Progenitor cell of endocrine pancreas (in vitro differentiated cells): ENCODE measurements around the gene TSHB. TPM values are rescaled to one million over a fixed set of nuclear protein-coding genes. Genes with fewer than 3 reads are reported as not detected.

ENCODE experiments used
- DNase-seq: peaks from one replicate; pipeline ENCODE4 v3.0.0; 2021; ENCODE audit warnings: low spot score; ENCODE audit not compliant: unreplicated experiment
- H3K27ac Mint-ChIP-seq: 2 replicates; pipeline ENCODE4 v1.8.0; 2021; ENCODE audit warnings: mild to moderate bottlenecking, moderate library complexity, mixed read lengths
- H3K27me3 Mint-ChIP-seq: 2 replicates; pipeline ENCODE4 v1.8.0; 2021; ENCODE audit warnings: mixed read lengths
- H3K36me3 Mint-ChIP-seq: 2 replicates; pipeline ENCODE4 v1.8.0; 2022; ENCODE audit warnings: mixed read lengths; ENCODE audit not compliant: insufficient read depth
- H3K4me1 Mint-ChIP-seq: 2 replicates; pipeline ENCODE4 v1.8.0; 2021; ENCODE audit warnings: low read depth, mixed read lengths
- H3K4me3 Mint-ChIP-seq: 2 replicates; pipeline ENCODE4 v1.8.0; 2021; ENCODE audit warnings: low read depth, mild to moderate bottlenecking, moderate library complexity, mixed read lengths
- H3K9me3 Mint-ChIP-seq: 2 replicates; pipeline ENCODE4 v1.8.0; 2021; ENCODE audit warnings: low read depth, mixed read lengths
- long read RNA-seq: library from polyadenylated mRNA; unstranded; transcript quantifications from one replicate; pipeline ENCODE4 v2.0.0, GENCODE V29; 2020
- total RNA-seq: library from RNA; stranded (reverse); gene quantifications from 2 replicates; pipeline ENCODE4 v1.2.1, GENCODE V29; 2021
- TF ChIP-seq, protein P1 (sequence below): fragments of 200-600 bp; sonication (generic); IDR thresholded peaks from one replicate; pipeline ENCODE4 v1.5.0; 2021; ENCODE audit warnings: antibody characterized with exemption, mild to moderate bottlenecking; ENCODE audit not compliant: unreplicated experiment

TSHB gene
- not detected in 2 replicates for total RNA-seq
- long read RNA-seq, result 0 reads

GRCh38 chr1:115029526-115029925 lies at the start of gene TSHB:
TSS of gene TSHB (plus strand) at chr1:115029826. CDS start at chr1:115033363, 3,537 bp downstream.
- H3K27ac Mint-ChIP-seq, result no peak within 1 kb of the TSS
- no peak within 1 kb of the TSS for H3K4me3 Mint-ChIP-seq
- peaks cover 3% of the 10 kb centered on the region for H3K9me3 Mint-ChIP-seq
- TF ChIP-seq, protein P1, sequence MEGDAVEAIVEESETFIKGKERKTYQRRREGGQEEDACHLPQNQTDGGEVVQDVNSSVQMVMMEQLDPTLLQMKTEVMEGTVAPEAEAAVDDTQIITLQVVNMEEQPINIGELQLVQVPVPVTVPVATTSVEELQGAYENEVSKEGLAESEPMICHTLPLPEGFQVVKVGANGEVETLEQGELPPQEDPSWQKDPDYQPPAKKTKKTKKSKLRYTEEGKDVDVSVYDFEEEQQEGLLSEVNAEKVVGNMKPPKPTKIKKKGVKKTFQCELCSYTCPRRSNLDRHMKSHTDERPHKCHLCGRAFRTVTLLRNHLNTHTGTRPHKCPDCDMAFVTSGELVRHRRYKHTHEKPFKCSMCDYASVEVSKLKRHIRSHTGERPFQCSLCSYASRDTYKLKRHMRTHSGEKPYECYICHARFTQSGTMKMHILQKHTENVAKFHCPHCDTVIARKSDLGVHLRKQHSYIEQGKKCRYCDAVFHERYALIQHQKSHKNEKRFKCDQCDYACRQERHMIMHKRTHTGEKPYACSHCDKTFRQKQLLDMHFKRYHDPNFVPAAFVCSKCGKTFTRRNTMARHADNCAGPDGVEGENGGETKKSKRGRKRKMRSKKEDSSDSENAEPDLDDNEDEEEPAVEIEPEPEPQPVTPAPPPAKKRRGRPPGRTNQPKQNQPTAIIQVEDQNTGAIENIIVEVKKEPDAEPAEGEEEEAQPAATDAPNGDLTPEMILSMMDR, result no peak
- no peaks in the 10 kb centered on the region for H3K36me3 Mint-ChIP-seq
- H3K27me3 Mint-ChIP-seq, result no peaks in the 10 kb centered on the region
- no peak for DNase-seq
- no peaks in the 10 kb centered on the region for H3K4me1 Mint-ChIP-seq

DNA sequence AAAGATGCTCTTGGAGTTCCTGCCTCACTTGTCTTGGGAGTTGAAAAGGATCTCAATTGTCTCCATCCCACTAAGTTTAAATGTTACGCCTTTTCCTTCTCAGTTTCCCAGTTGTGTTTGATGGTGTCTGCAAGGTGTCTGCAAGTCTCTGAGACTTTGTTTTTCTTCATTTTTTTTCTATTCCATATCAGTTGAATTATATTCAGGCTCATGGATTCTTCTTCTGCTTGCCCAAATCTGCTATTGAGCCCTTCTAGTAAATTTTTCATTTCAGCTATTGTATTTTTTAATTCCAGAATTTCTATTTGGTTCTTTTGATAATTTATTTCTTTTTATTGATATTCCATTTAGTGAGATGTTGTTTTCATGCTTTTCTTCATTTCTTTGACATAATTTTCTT lies 47.4 kb upstream of the TSHB start:
- Mint-ChIP-seq H3K9me3 (peaks cover 12% of the 10 kb centered on the region), H3K27ac (no peak overlapping the region), H3K4me3 (no peak overlapping the region), H3K27me3 (no peaks in the 10 kb centered on the region), H3K36me3 (no peaks in the 10 kb centered on the region), H3K4me1 (no peaks in the 10 kb centered on the region)
- TF ChIP-seq, protein P1, result no peak
- no peak for DNase-seq

- Mint-ChIP-seq H3K4me3 (no peak overlapping the region), H3K36me3 (no peaks in the 10 kb centered on the region), H3K27ac (no peak overlapping the region), H3K4me1 (no peaks in the 10 kb centered on the region), H3K27me3 (no peaks in the 10 kb centered on the region), H3K9me3 (peaks cover 31% of the 10 kb centered on the region)
- DNase-seq, result no peak
- TF ChIP-seq, protein P1, result no peak
Observed at GRCh38 chr1:114986286-114986685, 43.3 kb upstream of the TSHB start.

GRCh38 chr1:114988095-114988494 lies 41.5 kb upstream of the TSHB start:
- no peaks in the 10 kb centered on the region for H3K4me1 Mint-ChIP-seq
- no peaks in the 10 kb centered on the region for H3K36me3 Mint-ChIP-seq
- no peak overlapping the region for H3K4me3 Mint-ChIP-seq
- TF ChIP-seq, protein P1, result no peak
- H3K27me3 Mint-ChIP-seq, result no peaks in the 10 kb centered on the region
- no peak for DNase-seq
- no peak overlapping the region for H3K27ac Mint-ChIP-seq
- H3K9me3 Mint-ChIP-seq, result peaks cover 23% of the 10 kb centered on the region

DNA sequence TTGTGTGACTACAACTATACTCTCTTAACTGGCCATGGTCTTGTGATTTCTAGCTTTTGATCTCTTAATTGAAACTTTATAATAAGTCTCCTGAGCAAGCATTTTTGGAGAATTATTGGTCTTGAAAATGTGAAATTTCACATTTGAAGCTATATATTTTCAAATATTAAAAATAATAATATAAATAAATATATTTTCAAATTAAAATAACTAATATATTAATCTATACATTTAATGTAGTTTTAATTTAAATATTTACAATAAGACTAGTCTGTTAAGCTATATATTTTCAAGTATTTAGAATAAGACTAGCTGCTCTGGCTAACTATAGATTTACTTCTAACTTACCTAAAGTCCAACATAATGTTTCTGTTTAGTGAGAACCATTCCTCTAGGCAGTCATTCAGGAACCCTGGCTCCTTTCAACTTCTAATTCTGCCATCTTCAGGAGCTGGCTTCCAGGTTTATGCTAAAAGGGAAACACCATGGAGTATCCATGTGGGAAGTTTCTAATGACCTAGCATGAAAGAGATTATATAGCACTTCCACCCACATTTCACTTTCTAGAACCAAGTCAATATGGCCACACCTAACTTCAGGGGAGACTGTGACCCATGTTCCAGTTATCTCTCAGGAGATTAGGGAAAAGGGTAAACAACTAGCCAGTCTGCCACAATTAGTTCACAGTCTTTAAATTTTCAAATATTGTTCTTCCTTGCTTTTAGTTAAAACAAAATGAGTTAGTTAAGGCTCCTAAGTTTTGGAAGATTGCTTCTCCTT lies 31.9 kb upstream of the TSHB start:
- DNase-seq, result no peak
- TF ChIP-seq, protein P1, result no peak
- no peaks in the 10 kb centered on the region for H3K36me3 Mint-ChIP-seq
- H3K4me1 Mint-ChIP-seq, result no peaks in the 10 kb centered on the region
- H3K4me3 Mint-ChIP-seq, result no peak overlapping the region
- no peak overlapping the region for H3K27ac Mint-ChIP-seq
- H3K27me3 Mint-ChIP-seq, result no peaks in the 10 kb centered on the region
- no peaks in the 10 kb centered on the region for H3K9me3 Mint-ChIP-seq
